Mucosa of rectum (tissue), 2 donors: ENCODE measurements around the gene RPL10.

ENCODE experiments used
- H3K27ac ChIP-seq, 2 donors: one replicate each; pipeline ENCODE4 v1.7.0; 2013; ENCODE audit warnings: inconsistent platforms in 2 of 2, low read depth in 2 of 2, low read length in 2 of 2
- H3K27me3 ChIP-seq, 2 donors: one replicate each; pipeline ENCODE4 v1.7.0; 2013; ENCODE audit warnings: low read length in 2 of 2; ENCODE audit not compliant: control insufficient read depth in 2 of 2, insufficient read depth in 2 of 2
- H3K36me3 ChIP-seq, 2 donors: one replicate each; pipeline ENCODE4 v1.7.0; 2013; ENCODE audit warnings: low read length in 2 of 2; ENCODE audit not compliant: control insufficient read depth in 2 of 2, insufficient read depth in 2 of 2
- H3K4me1 ChIP-seq, 2 donors: one replicate each; pipeline ENCODE4 v1.7.0; 2013; ENCODE audit warnings: low read length in 2 of 2, mild to moderate bottlenecking in 1 of 2; ENCODE audit not compliant: control insufficient read depth in 2 of 2, insufficient read depth in 2 of 2
- H3K4me3 ChIP-seq, 2 donors: one replicate each; pipeline ENCODE4 v1.7.0; 2013; ENCODE audit warnings: low read length in 2 of 2
- H3K9ac ChIP-seq, 2 donors: one replicate each; pipeline ENCODE4 v1.7.0; 2013; ENCODE audit warnings: low read length in 2 of 2, low read depth in 1 of 2, mild to moderate bottlenecking in 1 of 2
- H3K9me3 ChIP-seq, 2 donors: one replicate each; pipeline ENCODE4 v1.7.0; 2013; ENCODE audit warnings: low read length in 2 of 2; ENCODE audit not compliant: control insufficient read depth in 2 of 2
- donor health status: healthy.
- donor health status: Normal muscosa, but diverticular disease.

RPL10 gene

GRCh38 chrX:154369449-154370299, 28.5 kb upstream of the RPL10 start:
- Histone ChIP-seq H3K27me3 (peaks cover 5 to 10% of the 10 kb centered on the region in 2 donors), H3K9me3 (no peaks in the 10 kb centered on the region), H3K27ac (peak overlapping the region; percentile 80 to 90), H3K4me1 (peaks cover 10 to 19% of the 10 kb centered on the region in 2 donors), H3K4me3 (peak overlapping the region; percentile 49 to 71), H3K9ac (peak overlapping the region; percentile 36 to 56), H3K36me3 (no peaks in the 10 kb centered on the region)

- H3K27me3 ChIP-seq: peaks cover 5 to 10% of the 10 kb centered on the region in 2 donors
- H3K9me3 ChIP-seq: no peaks in the 10 kb centered on the region
- peak overlapping the region; percentile 69 to 90 for H3K27ac ChIP-seq
- H3K4me3 ChIP-seq: peak overlapping the region; percentile 62 to 81
- H3K36me3 ChIP-seq: no peaks in the 10 kb centered on the region
- H3K9ac ChIP-seq: peak overlapping the region; percentile 36 to 70
- peaks cover 10 to 19% of the 10 kb centered on the region in 2 donors for H3K4me1 ChIP-seq
Observed at GRCh38 chrX:154370300-154371016, 27.7 kb upstream of the RPL10 start.

- Histone ChIP-seq H3K27ac (peak overlapping the region; percentile 44 to 90), H3K9ac (peak overlapping the region; percentile 16 to 70), H3K9me3 (no peaks in the 10 kb centered on the region), H3K36me3 (no peaks in the 10 kb centered on the region), H3K27me3 (peaks cover 5 to 10% of the 10 kb centered on the region in 2 donors), H3K4me1 (peaks cover 10 to 19% of the 10 kb centered on the region in 2 donors), H3K4me3 (peak overlapping the region; percentile 62 to 81)
Observed at GRCh38 chrX:154371017-154371788, 27.0 kb upstream of the RPL10 start.

- Histone ChIP-seq H3K9me3 (no peaks in the 10 kb centered on the region), H3K36me3 (no peaks in the 10 kb centered on the region), H3K4me3 (peak overlapping the region; percentile 26 to 37), H3K9ac (peak overlapping the region in 1 of 2 donors; percentile 44), H3K4me1 (peaks cover 10 to 19% of the 10 kb centered on the region in 2 donors), H3K27ac (peak overlapping the region; percentile 44 to 67), H3K27me3 (peaks cover 5 to 10% of the 10 kb centered on the region in 2 donors)
Observed at GRCh38 chrX:154371789-154372300, 26.3 kb upstream of the RPL10 start.

GRCh38 chrX:154372612-154373022, 25.6 kb upstream of the RPL10 start:
- no peak overlapping the region for H3K9ac ChIP-seq

GRCh38 chrX:154373340-154374306, 24.6 kb upstream of the RPL10 start:
- H3K27ac ChIP-seq: peak overlapping the region; percentile 43 to 76
- no peaks in the 10 kb centered on the region for H3K9me3 ChIP-seq
- peak overlapping the region; percentile 25 to 57 for H3K4me3 ChIP-seq
- peaks cover 5 to 14% of the 10 kb centered on the region in 2 donors for H3K27me3 ChIP-seq
- no peaks in the 10 kb centered on the region for H3K36me3 ChIP-seq
- H3K9ac ChIP-seq: peak overlapping the region; percentile 34 to 61
- peaks cover 15 to 17% of the 10 kb centered on the region in 2 donors for H3K4me1 ChIP-seq

More at GRCh38 chrX:154372612-154373022, 25.6 kb upstream of the RPL10 start:
- H3K27me3 ChIP-seq: peaks cover 5 to 14% of the 10 kb centered on the region in 2 donors
- no peaks in the 10 kb centered on the region for H3K9me3 ChIP-seq
- H3K27ac ChIP-seq: peak overlapping the region; percentile 44 to 76
- no peaks in the 10 kb centered on the region for H3K36me3 ChIP-seq
- peaks cover 10 to 19% of the 10 kb centered on the region in 2 donors for H3K4me1 ChIP-seq
- peak overlapping the region in 1 of 2 donors; percentile 26 for H3K4me3 ChIP-seq

- H3K4me1 ChIP-seq: peaks cover 15% of the 10 kb centered on the region in 2 donors
- H3K27ac ChIP-seq: peak within 1 kb of the TSS; percentile 43 to 76
- H3K9me3 ChIP-seq: no peaks in the 10 kb centered on the region
- H3K36me3 ChIP-seq: no peaks in the 10 kb centered on the region
- peak within 1 kb of the TSS; percentile 25 to 57 for H3K4me3 ChIP-seq
- peaks cover 5 to 13% of the 10 kb centered on the region in 2 donors for H3K27me3 ChIP-seq
- peak within 1 kb of the TSS; percentile 34 to 61 for H3K9ac ChIP-seq
Observed at GRCh38 chrX:154374313-154375155, 23.6 kb upstream of the RPL10 start, which contains the start of gene FLNA. Gene FLNA (minus strand): TSS chrX:154374634. CDS start chrX:154371245, 3,389 bp downstream.

- Histone ChIP-seq H3K27me3 (peaks cover 0 to 8% of the 10 kb centered on the region in 2 donors), H3K36me3 (no peaks in the 10 kb centered on the region), H3K27ac (peak overlapping the region; percentile 32 to 65), H3K9ac (peak overlapping the region in 1 of 2 donors; percentile 2), H3K4me1 (peaks cover 19% of the 10 kb centered on the region in 2 donors), H3K9me3 (no peaks in the 10 kb centered on the region), H3K4me3 (peak overlapping the region in 1 of 2 donors; percentile 33)
Observed at GRCh38 chrX:154375156-154375504, 23.0 kb upstream of the RPL10 start.
